ENCODE data around the gene MAT1A. TPM values are rescaled to one million over a fixed set of nuclear protein-coding genes. Genes with fewer than 3 reads are reported as not detected.

Gene MAT1A
- total RNA-seq, 1 experiment from 2014 or later = 1.5 TPM

- TF ChIP-seq POLR2AphosphoS5 (IDR thresholded peaks at IDR 0.05; ENCODE audit: low read depth, low read length) (no peak), CTCF (IDR thresholded peaks at IDR 0.05) (no peak), SIN3A (IDR thresholded peaks at IDR 0.05; ENCODE audit: borderline replicate concordance, insufficient read depth, low read depth, low read length) (no peak)
- Histone ChIP-seq H3K4me1 (ENCODE audit: control insufficient read depth, insufficient read depth, low read length) (no peaks in the 10 kb centered on the region), H3K9me3 (ENCODE audit: control insufficient read depth, insufficient read depth, low read depth, low read length) (no peaks in the 10 kb centered on the region; the same call in 1 of the 2 replicates), H3K27me3 (ENCODE audit: control insufficient read depth, insufficient read depth, low read length) (peaks cover 5% of the 10 kb centered on the region; the same call in 1 of the 2 replicates), H3K27ac (ENCODE audit: low read length) (no peak overlapping the region), H3K4me3 (ENCODE audit: low read depth in 2 of 2, low read length in 2 of 2) (no peak overlapping the region), H3K36me3 (ENCODE audit: control insufficient read depth, insufficient read depth, low read length) (no peaks in the 10 kb centered on the region)
- no peak for DNase-seq (ENCODE audit: low read depth, low spot score)
- in situ Hi-C loops (cut with HindIII; ENCODE audit: low pct_unique_long_range_greater_than_20kb, low sequenced_read_pairs) = no loop called here
- CTCF ChIA-PET = no interaction called here
- no peak for ATAC-seq
- POLR2A ChIA-PET = no interaction called here
- no TSS peak for BruUV-seq (replicated peaks)
- intact Hi-C loops (cut with micrococcal nuclease; ENCODE audit: unreplicated experiment) = no loop called here
Observed at GRCh38 chr10:80296942-80297341, 7.5 kb upstream of the MAT1A start.

- BruUV-seq (replicated peaks) = no TSS peak
- no peaks in the 10 kb centered on the region for H3K36me3 ChIP-seq (ENCODE audit: control insufficient read depth, insufficient read depth, low read length)
- H3K27me3 ChIP-seq (ENCODE audit: control insufficient read depth, insufficient read depth, low read length) = peaks cover 15% of the 10 kb centered on the region; the same call in 1 of the 2 replicates
- no peak overlapping the region for H3K4me3 ChIP-seq (ENCODE audit: low read depth in 2 of 2, low read length in 2 of 2)
- DNase-seq (ENCODE audit: low read depth, low spot score) (no peak), ATAC-seq (no peak)
- no peak overlapping the region for H3K27ac ChIP-seq (ENCODE audit: low read length)
- ChIA-PET POLR2A (no interaction called here), CTCF (no interaction called here)
- intact Hi-C loops (cut with micrococcal nuclease; ENCODE audit: unreplicated experiment) = no loop called here
- in situ Hi-C loops (cut with HindIII; ENCODE audit: low pct_unique_long_range_greater_than_20kb, low sequenced_read_pairs) = no loop called here
- H3K4me1 ChIP-seq (ENCODE audit: control insufficient read depth, insufficient read depth, low read length) = 0 out of 2 replicates have a peak, but pooled peaks cover 2% of the 10 kb centered on the region
- no peaks in the 10 kb centered on the region; the same call in 1 of the 2 replicates for H3K9me3 ChIP-seq (ENCODE audit: control insufficient read depth, insufficient read depth, low read depth, low read length)
- TF ChIP-seq CTCF (IDR thresholded peaks at IDR 0.05) = no peak
- no peak for TF ChIP-seq REST (IDR thresholded peaks at IDR 0.05; ENCODE audit: insufficient read depth in 1 of 2, low read depth in 2 of 2, low read length in 1 of 2)
- TF ChIP-seq TCF7L2 (IDR thresholded peaks at IDR 0.05; ENCODE audit: low read depth, low read length) = no peak
- TF ChIP-seq POLR2AphosphoS5 (IDR thresholded peaks at IDR 0.05; ENCODE audit: low read depth, low read length) = no peak
- no peak for TF ChIP-seq SIN3A (IDR thresholded peaks at IDR 0.05; ENCODE audit: borderline replicate concordance, insufficient read depth, low read depth, low read length)
Observed at GRCh38 chr10:80292607-80293239, 3.3 kb upstream of the MAT1A start.

Data from Panc1 (cell line).